Endothelial cell of umbilical vein (primary cell): Measurements from ENCODE around the gene SLC38A8.

Experiments used
- MAX ChIP-seq: IDR thresholded peaks from 2 replicates; pipeline ENCODE4 v1.6.1; 2011; ENCODE audit not compliant: insufficient read depth, insufficient read length
- POLR2A ChIP-seq: IDR thresholded peaks from 2 replicates; pipeline ENCODE4 v1.6.1; 2012; ENCODE audit warnings: low read depth, mild to moderate bottlenecking, control low read depth, low read length

- TF ChIP-seq POLR2A (no peak), MAX (no peak)
Measured at GRCh38 chr16:84069540-84069939, 26.9 kb upstream of the SLC38A8 start.
